Measurements from ENCODE around the gene ACE. TPM values are rescaled to one million over a fixed set of nuclear protein-coding genes. Genes with fewer than 3 reads are reported as not detected.
A peak's percentile ranks its signal among the peaks of the same experiment; 100 is the strongest.
"Not testable (repeated sequence)": the region's sequence is repeated elsewhere in the genome, so short reads cannot be mapped to it uniquely, and the experiment has no call there.

ACE gene
- total RNA-seq, 1 donor from 2014 or later = 22.8 TPM

DNA sequence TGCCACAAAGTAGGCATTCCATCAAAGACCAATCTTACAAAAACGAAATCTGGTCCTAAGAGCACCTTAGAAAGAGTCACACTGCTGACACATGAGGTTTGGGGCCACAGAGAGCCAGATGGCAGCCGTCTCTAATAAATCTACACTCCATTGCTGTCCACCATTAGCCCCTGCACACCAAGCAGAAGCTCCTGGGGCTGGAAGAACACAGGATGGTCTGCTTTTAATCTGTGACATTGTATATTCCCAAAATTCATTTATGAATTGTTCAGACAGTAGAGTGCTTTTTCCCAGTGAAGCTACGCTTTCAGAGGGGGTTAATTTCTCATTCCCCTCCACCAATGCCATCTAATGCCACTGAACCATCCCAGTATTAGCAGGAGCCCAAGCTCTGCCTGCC, 32.4 kb upstream of the ACE start:
- no peak for DNase-seq (ENCODE audit: low spot score)

DNA sequence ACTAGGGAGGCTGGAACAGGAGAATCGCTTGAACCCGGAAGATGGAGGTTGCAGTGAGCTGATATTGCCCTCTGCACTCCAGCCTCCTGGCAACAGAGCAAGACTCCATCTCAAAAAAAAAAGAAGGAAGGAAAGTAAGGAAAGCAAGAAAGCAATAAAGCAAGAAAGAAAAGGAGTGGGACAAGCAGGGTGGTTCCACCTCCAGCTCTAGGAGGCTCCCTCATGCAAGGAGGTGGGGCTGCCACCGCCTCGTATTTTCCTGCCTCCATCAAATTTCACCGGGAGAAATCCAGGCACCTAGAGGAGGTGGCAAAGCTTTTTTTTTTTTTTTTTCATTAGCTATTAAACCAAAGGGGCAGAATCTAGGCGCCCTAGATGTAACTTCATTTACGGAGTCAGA, 31.8 kb upstream of the ACE start:
- no peak for DNase-seq (ENCODE audit: low spot score)

DNA sequence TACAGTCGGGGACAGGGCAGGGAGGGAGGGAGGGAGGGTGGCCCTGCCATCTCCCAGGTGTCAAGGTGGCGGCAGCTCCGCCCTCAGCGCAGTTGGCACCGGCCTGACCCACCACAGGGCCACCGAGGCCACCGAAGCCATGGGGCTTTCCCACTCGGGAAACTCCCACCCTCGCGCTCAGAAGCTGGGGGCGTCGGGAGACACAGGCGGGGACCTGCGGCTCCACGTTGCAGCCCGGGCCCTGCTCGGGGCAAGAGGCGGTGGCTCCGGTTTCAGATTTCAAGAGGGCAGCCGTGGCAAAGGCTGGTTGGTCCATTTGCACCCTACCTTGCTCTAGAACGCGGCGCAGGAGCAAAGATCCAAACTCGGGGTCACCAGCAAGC, 31.3 kb upstream of the ACE start:
- no peak for DNase-seq (ENCODE audit: low spot score)

DNA sequence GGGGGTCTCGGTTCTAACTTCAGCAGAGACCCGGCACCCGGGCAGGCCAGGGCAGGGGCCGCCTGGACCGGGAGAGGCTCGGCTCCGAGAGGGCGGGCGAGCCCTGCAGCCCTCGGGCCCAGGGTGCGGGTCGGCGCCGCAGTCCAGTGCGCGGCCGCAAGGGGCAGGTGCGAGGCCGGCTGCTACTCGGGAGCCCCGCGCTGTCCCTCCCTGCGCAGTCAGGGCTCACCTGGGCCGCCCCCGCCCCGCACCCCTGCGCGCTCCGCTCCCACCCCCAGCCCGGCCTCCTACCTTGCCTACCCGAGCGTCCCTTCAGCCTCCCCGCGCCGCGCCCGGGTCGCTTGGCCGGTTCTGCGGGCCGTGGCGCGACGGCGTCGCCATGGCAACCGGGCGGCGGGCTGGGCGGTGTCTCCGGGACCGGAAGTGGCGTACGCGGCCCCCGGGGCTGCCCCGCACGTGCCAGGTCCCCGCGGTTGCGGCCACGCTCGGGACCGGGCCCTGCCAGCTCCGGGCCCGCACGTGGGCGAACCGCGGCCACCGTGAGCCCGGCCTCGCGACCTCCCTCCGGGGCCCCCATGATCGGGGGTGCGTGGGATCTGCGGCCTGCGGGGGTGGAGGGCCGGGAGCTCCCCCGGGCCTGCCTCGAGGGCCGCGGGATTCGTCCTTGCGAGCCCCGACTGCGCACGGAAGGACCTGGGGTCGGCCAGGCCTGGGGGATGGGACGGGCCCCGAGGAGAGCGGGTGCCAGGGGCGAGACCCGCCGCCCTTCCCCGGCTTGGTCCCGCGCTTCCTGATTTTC, 30.7 kb upstream of the ACE start, which contains the start of gene CYB561:
TSS of gene CYB561 (minus strand) at position 353 of the 799 bp plus-strand sequence. CDS start 8,759 bp downstream, outside the sequence.
- DNase-seq (ENCODE audit: low spot score) = peak; percentile 73

DNA sequence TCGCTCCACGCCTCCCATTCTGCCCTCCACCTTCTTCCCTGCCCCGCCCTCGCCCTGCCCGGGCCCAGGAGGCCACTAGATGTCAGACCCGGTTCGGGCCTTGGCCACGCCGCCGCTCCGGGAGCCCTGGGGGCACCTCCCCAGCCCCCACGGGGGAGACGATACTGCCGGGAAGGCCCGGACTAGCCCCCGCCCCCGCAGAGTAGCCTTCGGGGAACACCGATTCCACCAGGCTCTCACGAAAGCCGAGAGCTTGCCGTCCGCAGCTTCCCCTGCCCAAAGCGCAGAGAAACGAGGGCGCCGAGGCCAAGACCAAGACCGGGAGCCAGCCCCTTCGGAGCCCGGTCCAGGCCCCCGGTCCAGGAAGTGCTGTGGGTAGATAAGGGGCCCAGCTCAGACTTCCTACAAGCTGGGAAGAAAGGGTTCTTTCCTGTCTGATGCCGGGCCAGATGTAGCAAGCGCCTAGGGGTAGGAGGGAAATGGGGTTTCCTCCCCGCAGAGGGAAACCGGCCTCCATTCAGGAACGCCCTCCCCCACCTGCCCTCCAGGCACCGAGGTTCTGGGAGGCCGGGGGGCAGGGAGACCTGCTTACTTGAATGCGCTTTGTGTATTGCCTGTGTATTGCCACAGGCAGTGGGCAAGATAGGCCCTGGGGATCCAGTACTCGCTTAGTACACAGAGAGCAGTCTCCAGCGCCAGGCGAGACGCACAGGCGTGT, 29.9 kb upstream of the ACE start:
- DNase-seq (ENCODE audit: low spot score) = peak; percentile 50

DNA sequence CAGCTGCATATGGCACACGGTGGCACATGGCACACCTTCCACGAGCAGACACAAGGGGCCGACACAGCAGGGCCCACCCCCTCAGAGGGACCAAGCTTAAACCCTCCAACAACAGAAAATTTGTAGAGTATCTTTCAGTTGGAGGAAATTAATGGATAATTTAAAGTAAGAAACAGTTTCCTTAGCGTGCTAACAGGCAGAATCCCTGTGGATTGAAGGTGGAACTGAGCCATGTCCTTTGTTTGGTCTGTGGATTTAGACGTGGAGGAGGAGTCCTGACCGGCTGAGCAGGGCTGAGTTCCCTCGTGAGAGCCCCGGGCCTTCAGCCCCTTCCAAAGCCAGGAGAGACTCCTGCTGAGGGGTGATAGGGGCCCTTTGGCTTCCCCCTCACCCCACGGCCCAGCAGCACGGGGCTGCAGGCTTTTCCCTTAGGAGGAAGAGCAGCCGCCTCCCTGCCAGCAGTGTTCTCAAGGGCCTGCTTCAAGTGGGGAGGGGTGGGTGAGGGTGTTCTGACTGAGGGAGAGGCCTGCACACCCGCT, 29.3 kb upstream of the ACE start:
- no peak for DNase-seq (ENCODE audit: low spot score)

DNA sequence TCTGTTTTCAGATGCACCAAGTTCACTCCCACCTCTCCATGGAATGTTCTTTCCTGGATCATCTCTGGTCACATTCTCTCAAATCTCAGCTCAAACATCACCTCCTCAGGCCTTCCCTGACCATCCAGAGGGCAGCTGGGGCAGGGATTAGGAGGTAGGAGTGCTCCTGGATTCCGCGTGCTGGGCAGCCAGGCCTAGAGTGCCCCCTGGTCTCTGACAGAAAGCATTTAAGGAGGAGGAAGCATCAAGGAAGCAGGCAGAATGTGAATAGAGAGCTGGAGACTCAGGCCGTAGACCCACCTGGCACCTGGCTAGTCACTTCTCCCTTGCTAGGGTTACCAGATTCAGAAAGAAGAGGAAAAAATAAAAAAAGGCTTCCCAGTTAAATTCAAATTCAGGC, 28.2 kb upstream of the ACE start:
- DNase-seq (ENCODE audit: low spot score) = no peak

DNA sequence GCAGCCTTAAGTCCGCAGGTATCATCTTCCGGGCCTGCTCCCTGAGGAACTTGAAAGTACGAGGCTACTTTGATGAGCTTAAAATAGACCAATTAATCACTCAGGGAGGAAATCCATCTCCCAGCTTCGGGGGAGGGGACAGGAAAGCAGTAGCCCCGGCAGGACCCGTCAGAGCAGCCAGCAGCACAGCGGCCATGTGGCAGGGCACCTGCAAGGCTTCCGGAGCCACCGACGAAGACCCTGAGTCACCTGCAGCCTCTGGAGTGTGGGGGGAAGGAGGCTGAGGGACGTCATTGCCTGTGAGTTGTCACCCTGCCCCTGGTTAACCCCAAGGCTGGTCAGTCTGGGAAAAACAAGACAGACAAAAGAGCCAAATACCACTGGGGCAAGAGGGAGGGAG, 26.3 kb upstream of the ACE start:
- DNase-seq (ENCODE audit: low spot score) = no peak

DNA sequence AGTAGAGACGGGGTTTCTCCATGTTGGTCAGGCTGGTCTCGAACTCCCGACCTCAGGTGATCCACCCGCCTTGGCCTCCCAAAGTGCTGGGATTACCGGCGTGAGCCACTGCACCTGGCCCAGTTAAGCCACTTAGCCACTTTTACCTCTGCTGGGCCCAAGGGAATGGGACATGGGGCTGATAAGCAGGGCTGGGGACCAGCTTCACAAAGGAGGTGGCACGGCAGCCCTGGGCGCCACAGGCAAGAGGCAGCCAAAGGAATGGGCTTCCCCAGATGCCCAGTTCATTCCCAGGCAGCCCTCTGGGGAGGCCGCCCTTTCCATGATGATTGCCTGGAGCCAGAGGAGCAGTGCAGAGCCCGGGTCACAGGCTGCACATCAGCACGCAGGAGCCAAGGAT, 25.7 kb upstream of the ACE start:
- DNase-seq (ENCODE audit: low spot score) = no peak

DNA sequence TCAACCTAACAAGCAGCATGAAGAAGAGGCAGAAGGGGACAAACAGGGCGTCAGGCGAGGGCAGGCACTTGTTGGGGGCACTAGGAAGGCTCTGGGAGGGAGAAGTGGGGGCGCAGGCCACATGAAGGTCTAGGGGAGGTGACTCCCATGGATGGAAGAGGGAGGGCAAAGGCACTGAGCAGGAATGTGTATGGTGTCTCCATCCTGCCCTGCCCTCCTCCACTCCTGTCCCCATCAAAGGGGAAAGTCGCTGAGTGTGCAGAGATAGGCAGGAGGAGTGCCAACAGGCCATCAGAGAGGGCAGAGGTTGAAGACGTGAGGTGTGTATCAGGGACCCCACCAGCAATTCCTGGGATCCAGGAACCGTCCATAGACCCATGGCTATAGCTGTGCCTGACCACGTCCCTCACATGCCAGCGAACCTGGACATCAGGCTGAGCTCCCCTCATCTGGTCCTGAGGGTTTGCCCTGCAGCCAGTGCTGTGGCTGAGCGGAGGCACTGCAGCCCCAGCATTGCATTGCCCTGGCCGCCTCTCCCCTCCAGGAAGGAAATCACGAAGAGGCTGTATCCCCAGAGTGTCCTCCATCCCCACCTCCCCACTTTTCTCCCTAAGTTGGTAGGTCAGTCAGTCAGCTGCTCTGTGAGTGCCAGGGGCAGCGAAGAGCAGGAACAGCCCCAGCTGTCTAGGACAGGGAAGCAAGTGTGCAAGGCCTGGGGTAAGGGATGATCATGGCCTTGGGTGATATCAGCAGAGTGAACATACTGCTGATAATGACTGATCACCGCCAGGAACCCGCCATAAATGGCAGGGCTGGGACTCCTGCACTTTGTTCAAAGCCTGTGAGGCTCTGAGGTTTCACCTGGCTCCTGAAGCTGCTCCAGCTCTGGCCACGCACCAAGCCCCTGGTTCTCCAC, 24.6 kb upstream of the ACE start:
- DNase-seq (ENCODE audit: low spot score) = no peak

DNA sequence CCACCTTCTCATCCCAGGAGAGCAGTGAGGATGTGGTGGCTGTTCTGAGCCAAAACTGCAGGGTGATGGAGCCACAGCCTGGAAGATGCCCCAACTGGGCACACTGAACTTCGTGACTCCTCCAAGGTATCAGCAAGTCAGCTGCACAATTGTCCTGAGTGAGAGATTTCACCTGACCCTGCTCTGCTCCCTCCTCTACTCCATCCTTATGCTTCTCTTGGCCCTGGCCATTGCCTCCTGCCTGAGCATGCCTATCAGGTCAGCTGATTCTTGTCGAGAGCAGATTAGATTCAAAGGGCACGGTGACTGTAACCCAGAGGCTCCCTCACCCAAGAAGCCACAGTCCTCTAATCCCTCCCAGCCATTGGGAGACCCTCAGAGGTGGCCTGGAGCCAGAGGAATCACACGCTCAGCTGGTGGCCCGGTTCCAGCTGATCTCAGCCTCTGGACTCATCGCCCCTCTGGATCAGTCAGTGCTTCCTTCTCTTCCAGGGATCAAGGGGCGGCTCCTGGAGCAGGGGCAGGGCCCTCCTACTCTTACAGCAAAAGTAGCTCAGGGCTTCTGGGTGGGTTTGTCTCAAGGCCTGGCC, 23.8 kb upstream of the ACE start:
- no peak for DNase-seq (ENCODE audit: low spot score)

DNA sequence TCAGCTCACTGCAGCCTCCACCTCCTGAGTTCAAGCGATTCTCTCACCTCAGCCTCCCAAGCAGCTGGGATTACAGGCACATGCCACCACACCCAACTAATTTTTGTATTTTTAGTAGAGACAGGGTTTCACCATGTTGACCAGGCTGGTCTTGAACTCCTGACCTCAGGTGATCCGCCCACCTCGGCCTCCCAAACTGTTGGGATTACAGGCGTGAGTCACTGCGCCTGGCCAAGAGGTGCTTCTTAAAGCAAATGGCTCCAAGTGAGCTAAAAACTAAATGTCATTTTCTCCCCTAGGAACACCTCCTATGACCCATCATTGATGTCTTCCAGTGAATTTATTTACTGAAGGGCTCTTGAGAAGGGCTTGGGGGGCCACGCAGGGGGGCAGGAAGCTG, 22.5 kb upstream of the ACE start:
- DNase-seq (ENCODE audit: low spot score) = not testable (repeated sequence)

DNA sequence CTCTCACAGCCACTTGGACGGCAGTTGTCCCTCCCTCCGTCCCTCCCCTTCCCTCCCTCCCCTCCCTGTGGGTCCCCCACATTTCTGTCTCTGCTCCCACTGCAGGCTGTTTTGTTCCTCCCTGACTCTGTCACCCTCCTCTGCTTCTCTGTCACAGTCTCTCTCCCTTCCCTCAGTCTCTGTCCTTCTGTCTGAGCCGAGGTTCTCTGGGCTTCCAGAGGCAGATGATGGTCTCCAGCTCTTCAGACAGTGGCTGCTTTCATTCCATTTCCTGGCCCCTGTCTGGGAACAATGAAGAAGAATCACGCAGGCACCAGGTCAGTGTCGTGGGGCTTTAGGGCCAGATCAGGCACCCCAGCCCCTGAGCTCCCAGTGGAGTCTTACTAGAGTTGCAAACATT, 21.9 kb upstream of the ACE start:
- DNase-seq (ENCODE audit: low spot score) = no peak

DNA sequence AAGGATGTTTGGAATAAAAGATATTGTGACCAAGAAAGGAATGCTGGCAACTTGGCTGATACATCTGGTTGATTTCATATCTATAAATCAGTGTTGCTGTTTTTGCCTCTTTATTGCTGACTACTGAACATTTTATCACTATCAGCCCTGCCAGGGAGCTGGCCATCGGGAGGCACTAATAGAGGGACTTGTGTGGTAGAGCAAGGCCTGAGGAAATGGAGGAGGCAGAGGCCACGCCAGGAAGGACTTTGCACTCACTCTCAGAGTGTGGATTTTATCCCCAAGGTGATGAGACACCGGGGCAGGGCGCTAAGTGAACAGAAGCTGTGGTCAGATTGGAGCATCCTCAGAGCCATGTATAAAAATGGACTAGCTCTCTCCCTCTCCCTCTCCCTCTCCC, 21.4 kb upstream of the ACE start:
- DNase-seq (ENCODE audit: low spot score) = peak; percentile 54

DNA sequence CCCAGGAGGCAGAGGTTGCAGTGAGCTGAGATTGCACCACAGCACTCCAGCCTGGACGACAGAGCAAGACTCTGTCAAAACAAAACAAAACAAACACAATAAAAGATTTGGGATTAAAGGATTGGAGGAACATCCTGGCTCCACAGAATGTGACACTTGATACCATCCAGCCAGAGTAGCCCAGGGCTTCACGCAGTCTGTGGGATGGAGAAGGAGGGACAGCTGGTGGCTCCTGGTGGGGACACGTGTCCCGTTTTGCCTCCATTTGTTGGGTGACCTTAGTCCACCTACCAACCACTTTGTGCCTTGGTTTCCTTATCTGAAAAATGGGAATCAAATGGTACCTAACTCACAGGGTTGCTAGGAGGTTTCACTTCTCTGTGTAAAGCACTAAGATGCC, 18.4 kb upstream of the ACE start:
- no peak for DNase-seq (ENCODE audit: low spot score)

DNA sequence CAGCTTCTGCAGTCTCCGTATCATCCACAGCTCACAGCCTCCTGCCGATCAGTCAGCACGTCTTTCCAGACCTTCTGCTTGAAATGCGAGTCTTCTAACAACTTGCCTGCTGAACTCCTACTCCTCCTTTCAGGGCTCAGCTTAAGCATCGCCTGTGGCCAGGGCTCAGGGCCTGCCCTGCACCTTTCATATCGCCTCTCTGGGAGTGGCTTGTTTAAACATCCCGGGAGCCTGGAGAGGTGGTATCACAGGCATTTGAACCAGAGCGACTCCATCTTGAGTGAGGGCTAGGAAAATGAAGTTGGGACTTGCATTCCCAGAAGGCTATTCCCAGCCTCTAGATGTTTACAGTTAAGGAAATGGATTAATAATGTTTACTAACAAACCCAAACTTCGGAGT, 16.8 kb upstream of the ACE start:
- DNase-seq (ENCODE audit: low spot score) = no peak

DNA sequence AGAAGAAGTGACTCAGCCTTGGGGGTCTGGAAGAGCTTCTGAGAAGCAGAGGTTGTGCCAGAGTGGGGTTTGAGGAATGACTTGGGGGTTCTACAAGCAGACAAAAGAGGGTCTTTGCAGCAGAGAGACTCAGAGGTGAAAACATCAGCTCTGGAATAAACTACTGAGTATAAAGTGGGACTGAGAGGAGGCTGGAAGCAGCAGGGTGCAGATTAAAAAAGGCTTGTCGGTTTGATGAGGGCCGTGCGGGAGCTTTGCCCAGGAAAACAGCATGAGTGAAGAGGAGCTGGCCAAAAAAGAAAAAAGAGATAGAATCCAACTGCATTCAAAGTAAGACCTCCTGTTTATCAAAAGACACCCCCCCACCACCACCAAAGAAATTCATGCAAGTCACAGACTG, 13.1 kb upstream of the ACE start:
- no peak for DNase-seq (ENCODE audit: low spot score)

DNA sequence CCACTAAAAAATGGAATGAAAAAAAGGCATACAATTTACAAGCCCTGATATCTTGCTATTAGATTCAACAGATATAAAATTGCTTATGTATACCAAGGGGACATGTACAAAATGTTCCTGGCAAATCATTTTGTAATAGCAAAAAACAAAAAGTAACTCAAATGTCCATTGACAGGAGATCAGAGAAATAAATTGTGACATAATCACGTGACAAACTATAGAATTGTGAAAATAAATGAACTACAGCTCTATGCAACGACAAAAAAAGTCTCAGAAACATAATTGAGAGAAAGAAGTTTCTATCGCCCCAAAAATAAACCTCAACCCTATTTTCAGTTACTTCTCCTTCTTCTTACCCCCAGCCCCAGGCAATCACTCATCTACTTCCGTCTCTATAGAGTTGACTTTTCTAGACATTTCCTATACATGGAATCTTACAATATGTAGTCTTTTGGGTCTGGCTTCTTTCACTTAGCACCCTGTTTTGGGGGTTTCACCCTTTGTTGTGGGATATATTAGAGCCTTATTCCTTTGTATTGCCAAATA, 12.1 kb upstream of the ACE start:
- no peak for DNase-seq (ENCODE audit: low spot score)

DNA sequence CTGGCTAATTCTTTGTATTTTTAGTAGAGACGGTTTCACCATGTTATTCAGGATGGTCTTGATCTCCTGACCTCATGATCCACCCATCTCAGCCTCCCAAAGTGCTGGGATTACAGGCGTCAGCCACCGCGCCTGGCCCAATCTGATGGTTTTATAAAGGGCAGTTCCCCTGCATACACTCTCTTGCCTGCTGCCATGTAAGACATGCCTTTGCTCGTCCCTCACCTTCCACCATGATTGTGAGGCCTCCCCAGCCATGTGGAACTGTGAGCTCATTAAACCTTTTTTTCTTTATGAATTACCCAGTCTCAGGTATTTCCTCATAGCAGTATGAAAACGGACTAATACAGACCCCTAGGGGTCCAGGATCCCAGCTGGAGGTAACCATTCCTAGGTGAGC, 8.8 kb upstream of the ACE start:
- DNase-seq (ENCODE audit: low spot score) = not testable (repeated sequence)

DNA sequence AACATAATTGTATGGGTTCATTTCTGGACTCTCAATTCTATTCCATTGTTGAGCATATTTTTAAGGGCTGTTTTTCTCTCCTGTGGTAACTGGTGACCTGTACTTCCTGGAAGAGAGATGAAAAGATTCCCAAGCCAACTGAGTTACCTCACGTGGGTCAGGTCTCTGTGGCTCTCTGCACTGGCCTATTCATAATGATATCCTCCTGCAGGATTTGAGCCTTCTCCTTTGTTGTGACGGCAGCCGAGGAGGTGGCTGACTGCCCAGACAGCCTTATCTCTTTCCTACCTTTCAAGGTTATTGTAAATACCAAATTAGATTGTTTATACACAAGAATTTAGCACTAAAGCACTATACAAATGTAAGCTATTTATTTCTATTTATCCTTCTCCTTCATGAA, 2.7 kb upstream of the ACE start:
- DNase-seq (ENCODE audit: low spot score) = peak; percentile 78

Measured in mucosa of gallbladder (tissue), 1 donor.